Glutamatergic neuron (in vitro differentiated cells): Measurements from ENCODE around the gene DLX2. TPM values are rescaled to one million over a fixed set of nuclear protein-coding genes. Genes with fewer than 3 reads are reported as not detected.
"Not testable (repeated sequence)": the region's sequence is repeated elsewhere in the genome, so short reads cannot be mapped to it uniquely, and the experiment has no call there.

ENCODE experiments used
- DNase-seq: peaks from one replicate; pipeline ENCODE4 v3.0.0; 2022
- H3K27ac Mint-ChIP-seq: one replicate; pipeline ENCODE4 v1.8.0; 2020; ENCODE audit warnings: mild to moderate bottlenecking, mixed read lengths, inconsistent platforms; ENCODE audit not compliant: unreplicated experiment
- H3K27me3 Mint-ChIP-seq: one replicate; pipeline ENCODE4 v1.8.0; 2020; ENCODE audit warnings: mild to moderate bottlenecking, moderate library complexity, mixed read lengths, inconsistent platforms; ENCODE audit not compliant: unreplicated experiment
- H3K36me3 Mint-ChIP-seq: one replicate; pipeline ENCODE4 v1.8.0; 2020; ENCODE audit warnings: mild to moderate bottlenecking, mixed read lengths, inconsistent platforms; ENCODE audit not compliant: unreplicated experiment
- H3K4me1 Mint-ChIP-seq: one replicate; pipeline ENCODE4 v1.8.0; 2020; ENCODE audit warnings: mild to moderate bottlenecking, low read depth, mixed read lengths, inconsistent platforms; ENCODE audit not compliant: unreplicated experiment
- H3K4me3 Mint-ChIP-seq: one replicate; pipeline ENCODE4 v1.8.0; 2020; ENCODE audit warnings: mild to moderate bottlenecking, mixed read lengths, inconsistent platforms; ENCODE audit not compliant: unreplicated experiment
- H3K9me3 Mint-ChIP-seq: one replicate; pipeline ENCODE4 v1.8.0; 2020; ENCODE audit warnings: mild to moderate bottlenecking, moderate library complexity, mixed read lengths, inconsistent platforms; ENCODE audit not compliant: unreplicated experiment
- total RNA-seq: library from RNA; stranded (reverse); fragmentation: NEBNext Ultra II Directional; extraction: Animal tissue kit (Norgen Biotek cat#: 25700); gene quantifications from one replicate; pipeline ENCODE4 v1.2.1, GENCODE V29; 2021; ENCODE audit not compliant: unreplicated experiment
- TF ChIP-seq, protein P1 (sequence below): fragments of 200-600 bp; sonication (generic); IDR thresholded peaks from one replicate; pipeline ENCODE4 v1.5.0; 2021; ENCODE audit not compliant: partially characterized antibody, unreplicated experiment

The DLX2 gene
- total RNA-seq, 1 donor from 2014 or later, result 1.4 TPM

DNA sequence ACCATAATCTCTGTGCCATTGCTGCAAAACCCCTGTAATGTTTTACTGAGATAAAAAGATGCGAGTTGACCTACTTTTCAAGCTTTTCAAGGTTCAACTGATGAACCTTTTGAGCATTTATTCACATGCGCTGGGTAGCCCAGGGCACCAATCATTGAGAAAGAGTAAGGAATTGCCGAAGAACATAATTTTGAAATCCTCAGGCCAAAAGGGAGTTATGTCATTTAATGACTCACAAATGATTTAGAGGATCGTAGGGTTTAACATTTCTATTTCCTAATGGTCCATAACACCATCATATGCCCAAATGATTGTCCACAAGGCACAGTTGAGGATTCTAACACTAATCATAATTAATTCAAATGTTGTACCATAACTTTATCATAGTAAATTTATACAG lies 37.6 kb downstream of the DLX2 start:
- Mint-ChIP-seq H3K4me1 (peaks cover 10% of the 10 kb centered on the region), H3K9me3 (peaks cover 3% of the 10 kb centered on the region), H3K36me3 (no peaks in the 10 kb centered on the region), H3K27me3 (no peaks in the 10 kb centered on the region), H3K27ac (no peak overlapping the region), H3K4me3 (no peak overlapping the region)
- TF ChIP-seq, protein P1, sequence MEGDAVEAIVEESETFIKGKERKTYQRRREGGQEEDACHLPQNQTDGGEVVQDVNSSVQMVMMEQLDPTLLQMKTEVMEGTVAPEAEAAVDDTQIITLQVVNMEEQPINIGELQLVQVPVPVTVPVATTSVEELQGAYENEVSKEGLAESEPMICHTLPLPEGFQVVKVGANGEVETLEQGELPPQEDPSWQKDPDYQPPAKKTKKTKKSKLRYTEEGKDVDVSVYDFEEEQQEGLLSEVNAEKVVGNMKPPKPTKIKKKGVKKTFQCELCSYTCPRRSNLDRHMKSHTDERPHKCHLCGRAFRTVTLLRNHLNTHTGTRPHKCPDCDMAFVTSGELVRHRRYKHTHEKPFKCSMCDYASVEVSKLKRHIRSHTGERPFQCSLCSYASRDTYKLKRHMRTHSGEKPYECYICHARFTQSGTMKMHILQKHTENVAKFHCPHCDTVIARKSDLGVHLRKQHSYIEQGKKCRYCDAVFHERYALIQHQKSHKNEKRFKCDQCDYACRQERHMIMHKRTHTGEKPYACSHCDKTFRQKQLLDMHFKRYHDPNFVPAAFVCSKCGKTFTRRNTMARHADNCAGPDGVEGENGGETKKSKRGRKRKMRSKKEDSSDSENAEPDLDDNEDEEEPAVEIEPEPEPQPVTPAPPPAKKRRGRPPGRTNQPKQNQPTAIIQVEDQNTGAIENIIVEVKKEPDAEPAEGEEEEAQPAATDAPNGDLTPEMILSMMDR, result no peak
- no peak for DNase-seq

DNA sequence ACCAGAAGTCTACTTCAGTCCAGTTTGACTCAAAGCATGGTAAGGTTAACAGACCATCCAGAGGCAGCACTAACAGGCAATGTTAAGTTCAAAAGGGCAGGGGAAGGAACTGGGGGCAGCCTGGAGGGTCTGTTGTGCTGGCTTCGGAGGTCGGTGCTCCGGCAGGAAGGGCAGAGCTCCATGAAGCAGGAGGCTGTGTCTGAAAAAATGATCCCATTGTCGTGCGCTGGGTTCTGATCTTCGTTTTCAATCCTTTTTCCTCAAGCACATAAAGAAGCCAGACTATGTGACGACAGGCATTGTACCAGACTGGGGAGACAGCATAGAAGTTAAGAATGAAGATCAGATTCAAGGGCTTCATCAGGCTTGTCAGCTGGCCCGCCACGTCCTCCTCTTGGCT lies 39.3 kb downstream of the DLX2 start:
- peaks cover 1% of the 10 kb centered on the region for H3K9me3 Mint-ChIP-seq
- H3K27ac Mint-ChIP-seq, result no peak overlapping the region
- peaks cover 10% of the 10 kb centered on the region for H3K4me1 Mint-ChIP-seq
- TF ChIP-seq, protein P1, result no peak
- no peaks in the 10 kb centered on the region for H3K27me3 Mint-ChIP-seq
- H3K4me3 Mint-ChIP-seq, result no peak overlapping the region
- no peak for DNase-seq
- H3K36me3 Mint-ChIP-seq, result no peaks in the 10 kb centered on the region

DNA sequence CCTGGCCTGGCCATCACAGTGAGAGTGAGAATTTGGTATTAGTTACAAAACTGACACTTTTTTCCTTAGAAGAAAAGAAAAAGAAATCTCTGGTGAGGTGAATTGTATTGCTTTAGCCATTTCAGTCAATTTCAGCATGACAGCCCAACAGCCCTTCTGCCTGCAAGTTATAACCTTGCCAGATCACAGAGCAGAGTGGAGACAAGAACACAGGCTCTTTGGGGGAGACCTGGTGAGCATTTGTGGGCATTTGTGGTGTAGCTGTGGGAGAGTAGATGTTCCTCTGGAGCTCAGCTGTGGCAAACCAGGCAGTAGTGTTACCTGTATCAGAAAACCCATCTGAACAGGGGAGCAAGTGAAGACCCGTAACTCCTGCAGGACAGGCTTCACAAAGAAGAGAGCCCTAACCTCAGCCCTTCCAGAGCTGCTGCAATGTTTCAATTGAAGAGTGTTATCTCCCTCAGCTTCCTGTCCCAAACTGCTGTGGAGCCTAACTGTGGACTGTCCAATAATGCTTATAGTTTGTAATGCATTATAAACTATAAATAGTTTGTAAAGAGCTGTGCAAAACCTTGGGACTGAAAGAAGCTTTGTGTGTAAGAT lies 40.2 kb downstream of the DLX2 start:
- Mint-ChIP-seq H3K9me3 (peaks cover 1% of the 10 kb centered on the region), H3K4me3 (no peak overlapping the region), H3K4me1 (peaks cover 10% of the 10 kb centered on the region), H3K36me3 (no peaks in the 10 kb centered on the region), H3K27me3 (no peaks in the 10 kb centered on the region), H3K27ac (no peak overlapping the region)
- TF ChIP-seq, protein P1, result no peak
- DNase-seq, result no peak

DNA sequence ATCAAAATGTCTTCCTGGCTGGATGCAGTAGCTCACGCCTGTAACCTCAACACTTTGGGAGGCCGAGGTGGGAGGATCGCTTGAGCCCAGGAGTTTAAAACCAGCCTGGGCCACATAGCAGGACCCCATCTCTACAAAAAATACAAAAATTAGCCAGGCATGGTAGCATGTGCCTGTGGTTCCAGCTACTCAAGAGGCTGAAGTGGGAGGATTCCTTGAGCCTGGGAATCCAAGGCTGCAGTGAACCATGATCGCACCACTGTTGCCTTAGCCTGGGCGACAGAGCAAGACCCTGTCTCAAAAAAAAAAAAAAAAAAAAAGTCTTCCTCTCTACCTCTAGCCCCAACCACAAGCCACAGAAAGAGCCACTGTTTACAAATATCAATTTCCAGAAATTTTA lies 42.6 kb downstream of the DLX2 start:
- not testable (repeated sequence) for H3K36me3 Mint-ChIP-seq, H3K4me1 Mint-ChIP-seq, DNase-seq, H3K4me3 Mint-ChIP-seq, H3K27me3 Mint-ChIP-seq, H3K9me3 Mint-ChIP-seq, H3K27ac Mint-ChIP-seq

DNA sequence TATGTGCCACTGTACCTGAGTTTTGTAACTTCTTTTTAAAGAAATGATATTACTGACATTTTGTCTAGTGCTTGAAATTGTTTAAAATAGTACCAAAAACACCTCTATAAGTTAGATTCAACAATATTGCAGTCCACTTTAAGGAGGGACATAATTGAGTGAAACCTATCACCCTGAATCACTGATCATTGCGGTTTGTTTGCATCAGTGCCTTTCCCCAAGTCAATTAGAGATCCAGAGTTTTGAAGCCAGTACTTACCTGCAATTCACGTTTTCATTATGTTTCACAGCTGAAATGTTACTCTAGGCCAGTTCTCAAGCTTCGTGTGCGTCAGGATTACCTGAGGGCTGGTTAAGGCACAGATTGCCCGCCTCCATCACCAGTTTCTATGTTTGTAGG lies 44.0 kb downstream of the DLX2 start:
- no peak for DNase-seq
- TF ChIP-seq, protein P1, result no peak
- peaks cover 3% of the 10 kb centered on the region for H3K4me1 Mint-ChIP-seq
- H3K36me3 Mint-ChIP-seq, result no peaks in the 10 kb centered on the region
- no peaks in the 10 kb centered on the region for H3K27me3 Mint-ChIP-seq
- H3K9me3 Mint-ChIP-seq, result no peaks in the 10 kb centered on the region
- no peak overlapping the region for H3K4me3 Mint-ChIP-seq
- H3K27ac Mint-ChIP-seq, result no peak overlapping the region

DNA sequence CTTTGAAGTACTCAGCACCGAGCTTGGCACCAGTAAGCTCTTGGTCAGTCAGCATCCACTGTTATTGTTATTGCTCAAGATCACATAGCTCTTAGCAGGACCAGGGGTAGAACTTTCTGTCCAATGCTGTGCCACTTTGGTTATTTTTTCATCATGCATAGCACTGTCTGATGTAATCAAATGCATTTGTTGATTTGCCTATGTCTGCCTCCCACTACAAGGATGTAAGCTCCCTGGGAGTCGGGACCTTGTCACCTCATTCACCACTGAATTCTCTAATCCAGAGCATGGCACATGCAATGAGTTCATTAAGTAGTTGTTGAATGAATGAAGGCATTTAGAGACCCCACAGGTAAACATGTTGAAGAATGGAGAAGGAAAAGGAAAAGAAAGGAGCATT lies 46.4 kb downstream of the DLX2 start:
- TF ChIP-seq, protein P1, result no peak
- H3K27ac Mint-ChIP-seq, result no peak overlapping the region
- H3K9me3 Mint-ChIP-seq, result no peaks in the 10 kb centered on the region
- H3K4me3 Mint-ChIP-seq, result no peak overlapping the region
- H3K4me1 Mint-ChIP-seq, result peaks cover 4% of the 10 kb centered on the region
- no peaks in the 10 kb centered on the region for H3K36me3 Mint-ChIP-seq
- DNase-seq, result no peak
- no peaks in the 10 kb centered on the region for H3K27me3 Mint-ChIP-seq
